Esophagus squamous epithelium (tissue), 5 donors: ENCODE measurements around the gene PDZD8. TPM values are rescaled to one million over a fixed set of nuclear protein-coding genes. Genes with fewer than 3 reads are reported as not detected.

Experiments
- DNase-seq: peaks from one replicate; lab custom pipeline; 2025; lab: John Stamatoyannopoulos, UW
- H3K27ac ChIP-seq, 4 donors: fragments of 200-600 bp; sonication (generic); one replicate each; pipeline ENCODE4 v1.5.1; 2016 to 2019; ENCODE audit warnings: mild to moderate bottlenecking in 1 of 4
- H3K27me3 ChIP-seq, 4 donors: fragments of 200-600 bp; sonication (generic); 1 replicate in 3 of 4; 2 replicates in 1 of 4; pipeline versions ENCODE4 v1.5.1 to v1.6.0; 2017 to 2021; ENCODE audit warnings: antibody characterized with exemption in 1 of 4
- H3K36me3 ChIP-seq, 3 donors: fragments of 200-600 bp; sonication (generic); one replicate each; pipeline ENCODE4 v1.5.1; 2016 to 2019
- H3K4me1 ChIP-seq, 3 donors: fragments of 200-600 bp; sonication (generic); one replicate each; pipeline ENCODE4 v1.5.1; 2017 to 2019
- H3K4me3 ChIP-seq, 4 donors: fragments of 200-600 bp; sonication (generic); 1 replicate in 3 of 4; 2 replicates in 1 of 4; pipeline ENCODE4 v1.5.1; 2016 to 2019; ENCODE audit warnings: mild to moderate bottlenecking in 2 of 4, moderate library complexity in 1 of 4
- H3K9me3 ChIP-seq, 3 donors: fragments of 200-600 bp; sonication (generic); one replicate each; pipeline ENCODE4 v1.5.1; 2016 to 2019
- CTCF ChIP-seq, 6 experiments: fragments of 450-650 bp in 4 of 6; fragments of 200-600 bp in 2 of 6; sonication (generic) in 2 of 6; IDR thresholded peaks; one replicate each; pipeline ENCODE4 v1.5.1; 2016 to 2019; ENCODE audit warnings: antibody characterized with exemption in 6 of 6, mild to moderate bottlenecking in 4 of 6, moderate library complexity in 4 of 6
- POLR2A ChIP-seq, 4 donors: fragments of 450-650 bp; IDR thresholded peaks; one replicate each; pipeline ENCODE4 v1.6.1; 2017; ENCODE audit warnings: antibody characterized with exemption in 4 of 4, mild to moderate bottlenecking in 4 of 4, moderate library complexity in 3 of 4
- WGBS, 2 donors: methylation state at CpG; one replicate each; pipeline ENCODE4 v1.1.5; 2018; 5-methylcytosine and 5-hydroxymethylcytosine counted together
- intact Hi-C: fragments of 100-400 bp; cut with DNase I; formaldehyde crosslinking; loops from one replicate; pipeline ENCODE4 v1.15.0; 2022
- total RNA-seq, 4 donors: library from RNA; depleted of rRNA; stranded (reverse); fragments of >200 nt; gene quantifications; one replicate each; pipeline ENCODE4 v1.1.0, GENCODE V29; 2016
- donor health status: DM: yes; HTN: yes; CAD: no.

The PDZD8 gene
- total RNA-seq, result 10 to 100 TPM; 28.1 to 39.2 (median 32.9) TPM

- H3K9me3 ChIP-seq, result no peaks in the 10 kb centered on the region
- peak in 3 of 4 donors; percentile 47 to 94 (median 94) for TF ChIP-seq POLR2A (IDR thresholded peaks at IDR 0.05)
- no peak for TF ChIP-seq CTCF (IDR thresholded peaks at IDR 0.05)
- peak within 1 kb of the TSS; percentile 90 to 97 (median 95) for H3K27ac ChIP-seq
- intact Hi-C loops, result no loop called here
- H3K4me1 ChIP-seq, result peaks cover 16 to 45% (median 22%) of the 10 kb centered on the region in 3 donors
- H3K4me3 ChIP-seq, result peak within 1 kb of the TSS; percentile 57 to 99 (median 82)
- DNase-seq, result peak; percentile 65
- peaks cover 0 to 18% (median 0%) of the 10 kb centered on the region in 4 donors for H3K27me3 ChIP-seq
- H3K36me3 ChIP-seq, result no peaks in the 10 kb centered on the region
- WGBS, 2 donors, result 0% methylated on average over 2 to 25 of the region's 103 CpGs
These were observed at the start of gene PDZD8 for GRCh38 chr10:117375360-117376178. Gene PDZD8 (minus strand): TSS chr10:117375440. CDS start chr10:117375227, 213 bp downstream.

GRCh38 chr10:117424171-117424570, 48.9 kb upstream of the PDZD8 start:
- Histone ChIP-seq H3K27ac (no peak overlapping the region), H3K4me3 (no peak overlapping the region), H3K36me3 (no peaks in the 10 kb centered on the region), H3K4me1 (peaks cover 0 to 24% (median 7%) of the 10 kb centered on the region in 3 donors), H3K27me3 (no peaks in the 10 kb centered on the region), H3K9me3 (no peaks in the 10 kb centered on the region)
- TF ChIP-seq POLR2A (IDR thresholded peaks at IDR 0.05) (no peak), CTCF (IDR thresholded peaks at IDR 0.05) (no peak)
- intact Hi-C loops, result no loop called here
- DNase-seq, result no peak
- 72 to 77% methylated on average over 5 to 6 of the region's 6 CpGs for WGBS, 2 donors

GRCh38 chr10:117421985-117422384, 46.7 kb upstream of the PDZD8 start:
- H3K9me3 ChIP-seq, result no peaks in the 10 kb centered on the region
- TF ChIP-seq CTCF (IDR thresholded peaks at IDR 0.05) (no peak), POLR2A (IDR thresholded peaks at IDR 0.05) (no peak)
- 82 to 83% methylated on average over 3 to 5 of the region's 5 CpGs for WGBS, 2 donors
- no peak for DNase-seq
- H3K27ac ChIP-seq, result no peak overlapping the region
- intact Hi-C loops, result no loop called here
- H3K4me3 ChIP-seq, result no peak overlapping the region
- peaks cover 0 to 34% (median 7%) of the 10 kb centered on the region in 3 donors for H3K4me1 ChIP-seq
- no peaks in the 10 kb centered on the region for H3K27me3 ChIP-seq
- no peaks in the 10 kb centered on the region for H3K36me3 ChIP-seq

GRCh38 chr10:117420768-117421167, 45.5 kb upstream of the PDZD8 start:
- no peaks in the 10 kb centered on the region for H3K27me3 ChIP-seq
- WGBS, 2 donors, result 63% methylated on average over 2 of the region's 5 CpGs; no CpG with 5 or more reads in 1 of the 2 donors
- H3K4me3 ChIP-seq, result no peak overlapping the region
- no peak for TF ChIP-seq POLR2A (IDR thresholded peaks at IDR 0.05)
- no peak for TF ChIP-seq CTCF (IDR thresholded peaks at IDR 0.05)
- H3K27ac ChIP-seq, result peak overlapping the region in 3 of 4 donors; percentile 31 to 70 (median 47)
- H3K9me3 ChIP-seq, result no peaks in the 10 kb centered on the region
- H3K4me1 ChIP-seq, result peaks cover 0 to 34% (median 7%) of the 10 kb centered on the region in 3 donors
- intact Hi-C loops, result no loop called here
- no peaks in the 10 kb centered on the region for H3K36me3 ChIP-seq
- no peak for DNase-seq

- peaks cover 0 to 30% (median 7%) of the 10 kb centered on the region in 3 donors for H3K4me1 ChIP-seq
- no peak overlapping the region for H3K4me3 ChIP-seq
- TF ChIP-seq CTCF (IDR thresholded peaks at IDR 0.05), result peak in 3 of 6 experiments; percentile 7 to 47 (median 30)
- TF ChIP-seq POLR2A (IDR thresholded peaks at IDR 0.05), result no peak
- DNase-seq, result no peak
- whole genome bisulfite sequencing, 2 donors, result 36 to 61% methylated on average over 5 of the region's 5 CpGs
- H3K9me3 ChIP-seq, result no peaks in the 10 kb centered on the region
- H3K27ac ChIP-seq, result peak overlapping the region in 3 of 4 donors; percentile 31 to 70 (median 34)
- H3K36me3 ChIP-seq, result no peaks in the 10 kb centered on the region
- intact Hi-C loops, result no loop called here
- H3K27me3 ChIP-seq, result no peaks in the 10 kb centered on the region
These were observed 44.7 kb upstream of the PDZD8 start for GRCh38 chr10:117419921-117420320.
